Measurements from ENCODE around the gene KCNC3. TPM values are rescaled to one million over a fixed set of nuclear protein-coding genes. Genes with fewer than 3 reads are reported as not detected.

KCNC3 gene
- total and polyA plus RNA-seq, 10 of the 15 experiments (the other 5 are each of a cell fraction or from before 2014, with no cell fraction given): 0.08 to 3.8 (median 0.44) TPM; not detected in 2

GRCh38 chr19:50313812-50314536, 15.2 kb downstream of the KCNC3 start (continued):
- TF ChIP-seq NRF1 (conservative IDR thresholded peaks at IDR 0.05; ENCODE audit: low read depth, low read length) (no peak), ESRRA (IDR thresholded peaks at IDR 0.05; ENCODE audit: low read length) (no peak), NFYA (IDR thresholded peaks at IDR 0.05; ENCODE audit: borderline replicate concordance, low read depth, low read length) (no peak), YY1 (IDR thresholded peaks at IDR 0.05; ENCODE audit: low read depth, low read length) (no peak), HDGF (IDR thresholded peaks at IDR 0.05) (no peak)

GRCh38 chr19:50312967-50313811, 16.0 kb downstream of the KCNC3 start:
- no peak for DNase-seq (ENCODE audit: low read depth, low spot score)
- no peak overlapping the region for H3K4me3 ChIP-seq
- no peak overlapping the region for H3K9ac ChIP-seq (ENCODE audit: control insufficient read depth, insufficient read depth, low read length)
- H3K36me3 ChIP-seq (ENCODE audit: control insufficient read depth in 2 of 2, insufficient read depth in 2 of 2, low read length in 1 of 2): no peaks in the 10 kb centered on the region
- FAIRE-seq: no peak
- H3K9me3 ChIP-seq (replicated peaks; ENCODE audit: control insufficient read depth, insufficient read depth, low read length): no peaks in the 10 kb centered on the region
- POLR2A ChIA-PET: interaction anchor here (0.6 kb wide), 2 partner anchors 17 to 76 kb away, joined by 3 read pairs; no protein-coding TSS in a partner anchor
- H3K27me3 ChIP-seq (replicated peaks in 1 of 2; ENCODE audit: control insufficient read depth in 2 of 2, insufficient read depth in 2 of 2, low read length in 1 of 2): peaks cover 11 to 12% of the 10 kb centered on the region in 2 experiments
- ATAC-seq: no peak
- no peaks in the 10 kb centered on the region for H4K20me1 ChIP-seq (ENCODE audit: control insufficient read depth, insufficient read depth)
- CTCF ChIA-PET: no interaction called here
- no TSS peak for BruUV-seq (replicated peaks)
- H3K4me2 ChIP-seq (ENCODE audit: control insufficient read depth, insufficient read depth): no peak overlapping the region
- 33% methylated on average over 27 of the region's 27 CpGs for WGBS (ENCODE audit: insufficient coverage, insufficient replicate concordance, low lambda C conversion rate, missing lambda C conversion rate)
- intact Hi-C loops (cut with micrococcal nuclease; ENCODE audit: unreplicated experiment): no loop called here
- H2AFZ ChIP-seq (ENCODE audit: control insufficient read depth, low read depth, low read length): no peak overlapping the region
- RAD21 ChIA-PET (ENCODE audit: unreplicated experiment): no interaction called here
- SMC1A ChIA-PET (ENCODE audit: uncharacterized antibody, unreplicated experiment): no interaction called here
- no peak for TF ChIP-seq MEF2A (IDR thresholded peaks at IDR 0.05; ENCODE audit: insufficient read depth, low read depth, low read length)
- in situ Hi-C loops (cut with MboI): no loop called here
- no peaks in the 10 kb centered on the region for H3K79me2 ChIP-seq (ENCODE audit: control insufficient read depth, insufficient read depth, low read length)
- no peak overlapping the region for H3K27ac ChIP-seq (ENCODE audit: control insufficient read depth, insufficient read depth)
- no peaks in the 10 kb centered on the region for H3K4me1 ChIP-seq (ENCODE audit: control insufficient read depth, insufficient read depth, low read length)
